ENCODE measurements around the gene TGFBR3.

The TGFBR3 gene

DNA sequence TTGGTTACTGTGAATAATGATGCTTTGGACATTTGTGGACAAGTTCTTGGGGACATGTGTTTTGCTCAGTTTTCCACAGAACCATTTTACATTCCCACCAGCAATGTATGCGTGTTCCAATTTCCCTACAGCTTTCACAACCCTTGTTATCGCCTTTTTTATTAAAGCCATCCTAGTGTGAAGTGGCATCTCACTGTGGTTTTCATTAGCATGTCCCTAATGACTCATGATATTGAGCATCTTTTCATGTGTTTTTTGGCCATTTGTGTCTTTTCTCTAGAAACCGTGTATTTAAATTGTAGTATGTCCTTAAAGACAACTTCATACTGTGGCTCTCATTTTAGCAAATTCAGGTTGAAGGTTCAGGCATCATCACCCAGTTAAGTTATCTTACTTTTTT, 132.1 kb downstream of the TGFBR3 start:
- no peak for DNase-seq

DNA sequence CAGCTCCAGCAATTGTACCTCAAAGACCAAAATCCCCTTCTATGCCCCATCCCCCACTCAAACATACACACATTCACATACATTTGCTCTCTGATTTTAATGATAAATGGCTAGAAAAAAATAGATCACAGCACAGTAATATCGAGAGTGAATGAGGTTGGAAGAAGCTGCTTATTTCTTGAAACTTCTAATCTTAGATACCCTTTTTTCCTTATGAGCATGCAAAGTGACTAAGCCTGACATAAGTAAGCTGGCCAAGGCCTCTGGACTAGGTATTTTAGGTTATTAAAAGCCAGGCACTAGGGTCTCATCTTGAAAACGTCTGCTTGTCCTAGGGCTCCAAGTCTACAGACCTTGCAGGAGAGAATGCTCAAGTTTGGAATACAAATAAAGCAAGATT, 133.6 kb downstream of the TGFBR3 start:
- DNase-seq: no peak

DNA sequence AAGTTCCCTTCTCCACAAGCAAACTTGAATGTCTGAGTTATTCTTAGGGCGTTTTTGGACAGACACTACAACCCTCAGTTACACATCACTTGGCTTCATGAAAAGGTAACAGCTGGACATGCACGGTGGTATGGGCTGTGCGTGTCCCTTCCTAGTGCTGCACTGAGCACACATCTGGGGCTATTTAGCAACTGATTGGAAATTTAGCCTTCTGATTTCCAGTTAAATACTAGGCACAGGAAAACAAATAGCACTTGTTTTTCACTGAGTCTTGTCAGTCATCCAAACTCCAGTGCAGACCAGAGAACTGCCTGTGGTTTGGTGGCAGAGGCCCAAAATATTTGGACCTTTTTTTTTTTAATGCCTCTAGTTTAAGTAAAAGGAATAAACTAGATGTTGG, 134.7 kb downstream of the TGFBR3 start:
- no peak for DNase-seq

DNA sequence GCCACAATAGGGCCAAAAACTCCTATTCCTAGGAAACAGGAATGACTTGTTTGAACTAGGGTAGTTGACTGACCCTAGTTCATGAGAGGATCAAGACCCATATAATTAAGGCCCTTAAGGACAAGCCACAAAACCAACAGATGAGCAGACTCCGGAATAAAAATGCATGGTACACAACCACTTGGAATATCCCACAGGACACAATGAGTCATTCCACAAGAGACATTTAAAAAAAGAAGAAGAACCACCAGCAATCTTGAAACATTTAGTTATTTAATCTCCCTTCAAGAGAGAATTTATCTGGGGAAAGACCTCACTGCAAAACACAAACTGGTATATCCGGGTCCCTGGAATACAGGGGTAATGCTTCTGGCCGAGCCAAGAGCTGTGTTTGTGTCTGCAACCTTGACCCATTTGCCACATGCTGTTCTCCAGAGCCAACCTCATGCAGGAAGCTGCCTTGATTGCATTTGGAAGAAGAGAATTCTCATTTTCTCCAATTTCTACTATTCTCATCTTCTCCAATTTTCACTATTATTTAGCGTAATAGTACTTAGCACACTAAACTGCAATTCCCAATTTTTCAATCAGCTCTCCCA, 135.5 kb downstream of the TGFBR3 start:
- DNase-seq: no peak

DNA sequence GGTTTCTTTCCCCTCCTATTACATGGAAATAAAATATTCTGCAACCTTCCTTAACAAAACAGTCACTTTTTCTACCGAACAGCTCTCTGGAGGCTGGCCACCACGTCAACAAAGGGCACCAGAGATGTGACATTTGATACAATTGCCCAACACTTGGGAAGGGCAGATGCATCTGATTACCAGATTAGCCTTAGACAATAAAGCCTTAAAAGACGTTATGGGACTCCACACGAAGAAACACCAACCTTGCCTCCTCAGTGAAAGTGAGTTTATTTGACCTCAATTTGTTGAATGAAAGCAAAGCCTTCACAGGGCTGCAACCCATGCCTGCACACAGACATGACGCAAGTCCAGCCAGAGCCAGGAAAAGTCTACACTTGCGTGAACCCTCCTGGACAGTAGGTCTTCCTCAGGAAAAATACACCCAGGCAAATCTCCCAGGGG, 136.1 kb downstream of the TGFBR3 start:
- DNase-seq: no peak

DNA sequence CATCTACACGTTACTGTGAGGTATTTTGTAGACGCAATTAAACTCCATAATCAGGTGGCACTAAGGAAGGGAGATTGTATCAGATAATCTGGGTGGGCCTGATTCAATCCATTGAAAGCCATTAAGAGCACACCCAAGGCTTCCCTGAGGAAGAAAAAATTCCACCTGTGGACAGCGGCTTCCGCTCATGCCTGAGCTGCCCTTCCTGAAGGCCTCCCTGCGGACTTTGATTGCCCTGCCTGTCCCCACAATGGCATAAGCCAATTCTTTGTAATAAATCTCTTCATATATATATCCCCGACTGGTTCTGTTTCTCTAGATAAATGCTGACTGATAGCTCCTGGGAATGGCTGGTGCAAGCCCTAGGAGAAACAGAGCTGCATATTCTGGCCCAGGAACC, 138.3 kb downstream of the TGFBR3 start:
- no peak for DNase-seq

DNA sequence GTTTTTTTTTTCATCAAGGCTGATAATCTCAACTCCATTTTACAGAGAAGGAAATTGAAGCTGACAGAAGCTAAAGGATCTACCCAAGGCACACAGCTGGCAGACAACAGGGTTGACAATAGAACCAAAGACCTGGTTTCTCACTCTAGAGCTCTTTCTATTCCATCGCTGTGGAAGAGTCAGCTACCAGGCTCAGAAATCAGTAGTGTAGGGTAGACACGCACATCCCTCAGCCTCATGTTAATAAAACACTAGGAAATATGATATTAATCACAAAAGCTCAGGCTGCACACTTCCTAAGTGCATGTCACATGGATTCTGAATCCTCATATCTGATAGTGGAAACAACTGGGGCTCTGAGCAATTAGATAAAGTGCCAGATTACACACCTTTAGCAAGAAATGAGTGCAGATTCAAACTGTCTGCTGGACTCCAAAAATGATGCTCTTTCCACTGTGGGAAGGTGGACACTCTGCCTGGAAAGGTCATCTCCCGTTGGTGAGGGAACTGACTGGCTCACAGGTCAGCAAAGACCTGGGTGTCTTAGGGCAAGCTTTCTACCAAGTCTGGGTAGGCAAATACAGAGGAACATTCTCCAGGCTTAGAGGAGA, 139.1 kb downstream of the TGFBR3 start:
- no peak for DNase-seq

DNA sequence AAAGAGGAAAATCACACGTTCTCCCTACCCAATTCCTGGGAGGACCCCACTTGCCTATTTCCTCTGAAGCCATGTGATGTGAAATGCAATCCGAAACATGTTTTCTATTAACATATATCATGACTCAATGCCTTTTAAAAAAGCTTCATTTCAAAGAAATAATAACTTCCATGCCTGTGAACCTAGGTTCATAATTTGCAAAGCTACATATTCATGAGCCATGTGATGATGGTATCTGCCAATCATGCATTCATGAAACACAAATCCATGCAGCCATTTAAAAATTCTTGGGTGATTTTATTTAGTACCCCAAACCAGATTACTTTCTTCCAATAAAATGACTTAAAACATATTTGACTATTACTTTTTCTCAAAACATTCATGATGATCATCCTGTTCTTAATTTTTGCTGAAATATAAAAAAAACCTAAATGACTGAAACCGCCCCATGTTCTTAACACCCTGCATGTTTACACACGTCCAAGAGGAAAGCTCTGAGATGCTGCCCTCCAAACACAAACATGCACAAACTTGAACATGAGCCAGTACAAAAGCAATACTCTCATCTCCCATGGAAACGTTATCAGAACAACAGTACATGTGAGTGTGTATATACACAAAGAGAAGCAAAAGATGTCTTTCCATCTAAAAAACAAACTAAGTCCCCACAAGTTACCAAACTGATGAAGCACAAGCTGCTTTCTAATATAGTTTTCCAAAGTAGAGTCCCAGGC, 140.1 kb downstream of the TGFBR3 start:
- DNase-seq: no peak

DNA sequence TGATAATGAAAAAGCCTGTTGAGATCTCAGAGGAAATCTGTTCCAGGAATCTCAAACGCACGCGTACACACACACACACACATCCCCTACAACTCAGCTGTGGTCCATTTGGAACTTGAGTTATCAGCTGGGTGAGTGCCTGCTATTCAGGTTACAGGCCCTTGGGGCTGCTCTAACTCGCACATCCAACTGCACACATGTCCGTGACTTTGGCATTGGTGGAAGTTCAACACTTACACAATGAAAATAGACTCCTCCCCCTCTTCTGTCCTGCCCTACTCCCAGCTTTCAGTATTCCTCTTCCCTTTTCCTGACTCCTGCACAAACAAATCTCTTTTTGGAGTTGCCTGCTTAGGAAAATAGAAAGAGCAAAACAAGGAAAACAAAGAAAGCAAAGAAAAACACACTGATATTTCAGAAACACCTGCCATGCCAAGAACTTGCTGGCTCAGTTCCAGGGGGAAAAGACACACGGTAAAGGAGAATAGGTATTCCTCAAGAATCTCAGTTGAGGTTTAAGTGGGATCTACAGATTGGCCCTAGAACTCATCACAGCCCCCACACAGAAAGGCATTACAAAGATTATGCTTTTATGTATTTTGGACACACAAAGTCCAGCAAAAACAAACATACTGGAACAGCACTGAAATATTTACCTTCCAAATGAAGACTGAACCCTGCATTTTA, 140.9 kb downstream of the TGFBR3 start:
- no peak for DNase-seq

DNA sequence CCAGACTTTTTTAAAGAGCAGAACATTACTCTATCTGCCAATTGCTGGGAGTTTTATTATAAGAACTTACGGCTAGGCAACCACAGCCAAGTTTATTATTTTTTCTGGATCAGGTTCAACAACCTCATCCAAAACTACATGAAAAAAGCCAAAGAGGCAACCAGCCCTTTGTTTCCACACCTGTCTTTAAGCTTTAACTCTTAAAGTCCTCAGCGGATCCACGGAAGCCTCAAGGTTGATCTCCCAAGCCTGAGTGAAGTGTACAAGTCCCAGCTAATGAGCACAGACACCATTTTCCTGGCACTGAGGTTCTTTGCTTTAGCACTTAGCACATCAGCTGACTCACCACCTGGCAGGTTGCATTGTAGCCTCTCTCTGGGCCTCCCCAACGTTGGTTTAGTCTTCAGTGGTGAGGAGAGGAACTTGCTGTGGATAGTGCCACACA, 143.1 kb downstream of the TGFBR3 start:
- DNase-seq: no peak

DNA sequence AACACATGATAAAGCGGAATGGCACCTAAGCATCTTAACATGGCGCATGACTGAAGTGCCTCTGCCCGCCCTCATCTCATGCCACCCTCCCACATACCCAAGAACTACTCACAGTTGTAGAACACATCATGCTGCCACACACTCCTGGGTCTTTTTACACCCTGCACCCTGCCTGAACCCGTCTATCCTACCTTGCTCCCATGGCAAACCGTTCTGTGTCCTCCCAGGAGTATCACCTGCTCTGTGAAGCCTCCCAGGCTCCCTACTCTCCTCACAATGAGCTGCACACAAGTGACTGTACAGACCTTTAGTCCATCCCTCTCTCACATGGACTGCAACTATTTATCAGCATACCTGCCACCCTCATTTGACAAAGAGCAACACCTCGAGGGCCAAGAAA, 144.0 kb downstream of the TGFBR3 start:
- no peak for DNase-seq

DNA sequence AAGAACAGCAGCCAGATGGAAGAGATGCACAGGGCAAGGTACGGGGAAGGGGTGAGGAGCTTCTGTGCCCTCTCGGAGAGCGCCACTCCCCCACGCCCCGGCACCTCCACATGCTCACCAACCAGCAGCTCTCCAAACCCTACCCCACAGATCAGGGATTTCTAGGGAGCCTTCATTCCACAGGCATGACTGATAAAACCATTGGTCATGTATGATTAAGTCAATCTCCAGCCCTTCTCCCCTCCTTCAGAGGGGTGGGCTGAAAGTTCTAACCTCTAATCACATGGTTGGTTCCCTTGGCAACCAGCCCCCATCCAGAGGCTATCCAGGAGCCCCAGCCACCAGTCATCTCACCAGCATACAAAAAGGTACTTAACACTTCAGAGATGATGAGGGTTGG, 144.7 kb downstream of the TGFBR3 start:
- no peak for DNase-seq

DNA sequence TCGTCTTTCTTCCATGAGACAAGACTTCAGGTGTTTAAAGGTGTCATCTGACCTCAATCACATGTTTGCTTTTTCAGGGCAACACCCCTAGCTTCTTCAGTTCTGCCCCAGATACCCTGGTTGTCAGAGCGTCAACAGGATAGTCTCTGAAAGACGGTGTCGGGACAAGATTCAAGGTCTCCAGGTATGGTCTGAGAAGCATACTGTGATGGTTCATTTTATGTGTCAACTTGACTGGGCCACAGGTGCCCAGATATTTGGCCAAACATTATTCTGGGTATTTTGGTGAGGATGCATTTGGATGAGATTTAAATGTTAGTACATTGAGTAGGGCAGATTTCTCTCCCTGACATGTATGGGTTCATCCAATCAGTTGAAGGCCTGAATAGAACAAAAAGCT, 148.3 kb downstream of the TGFBR3 start:
- DNase-seq: no peak

DNA sequence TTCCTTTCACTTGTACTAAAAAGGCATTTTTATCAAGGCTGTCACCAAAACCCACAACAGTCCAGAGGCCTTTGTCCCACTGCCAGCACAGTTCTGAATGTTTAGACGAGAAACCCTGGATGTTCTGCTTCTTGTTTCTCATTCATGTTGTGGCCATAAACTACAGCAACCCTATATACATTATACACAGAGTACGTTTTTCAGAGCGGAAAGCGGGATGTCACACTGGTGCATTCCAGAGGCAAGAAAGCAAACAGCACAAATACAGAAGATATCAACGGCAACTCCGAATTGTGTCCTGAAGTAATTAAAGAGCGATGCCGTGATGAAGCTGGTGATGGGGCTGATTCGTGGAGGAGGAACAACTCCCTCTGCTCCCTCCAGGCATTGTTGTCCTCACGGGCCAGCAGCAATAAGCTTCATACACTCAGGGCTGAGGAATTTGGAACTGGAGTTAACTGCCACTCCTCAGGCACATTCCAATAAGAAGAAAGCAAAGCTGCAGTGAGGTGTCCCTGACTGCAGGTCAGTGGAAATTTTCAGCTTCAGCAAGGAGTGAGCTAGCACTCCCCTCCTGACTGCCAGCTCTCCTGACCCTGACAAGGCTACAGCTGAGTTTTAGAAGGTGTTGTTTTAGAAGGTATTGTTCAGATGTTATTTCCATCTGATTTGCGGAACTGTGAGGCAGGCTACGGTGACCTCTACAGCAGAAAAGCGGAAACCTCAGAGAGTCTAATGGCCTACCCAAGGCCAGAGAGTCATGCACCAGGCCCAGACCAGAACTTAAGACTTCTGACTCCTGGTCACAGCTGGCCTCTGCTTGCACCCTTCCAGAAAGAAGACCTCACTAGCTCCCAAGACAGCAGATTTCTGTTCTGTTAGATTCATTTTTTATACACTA, 149.0 kb downstream of the TGFBR3 start:
- no peak for DNase-seq

DNA sequence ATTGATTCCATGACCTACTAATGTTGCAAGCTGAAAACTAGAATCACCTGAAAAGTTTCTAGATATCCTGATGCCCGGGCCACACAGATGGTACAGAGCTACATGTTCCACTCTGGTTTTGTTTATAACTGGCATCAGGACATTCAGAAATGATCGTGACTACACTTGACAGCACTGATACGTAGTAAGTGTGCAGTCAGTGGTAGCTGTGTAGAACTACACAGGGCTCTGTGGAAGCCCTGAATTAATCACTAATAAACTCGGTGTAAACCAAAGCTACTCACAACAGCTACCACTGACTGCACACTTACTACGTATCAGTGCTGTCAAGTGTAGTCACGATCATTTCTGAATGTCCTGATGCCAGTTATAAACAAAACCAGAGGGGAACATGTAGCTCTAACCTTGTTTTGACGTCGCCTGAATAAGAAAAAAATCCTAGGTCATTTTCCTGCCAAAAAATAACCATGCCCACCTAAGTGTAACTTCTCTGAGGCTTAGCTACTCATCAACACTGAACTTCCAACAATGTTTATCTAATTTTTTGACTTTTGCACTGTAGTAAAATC, 149.7 kb downstream of the TGFBR3 start:
- DNase-seq: no peak

DNA sequence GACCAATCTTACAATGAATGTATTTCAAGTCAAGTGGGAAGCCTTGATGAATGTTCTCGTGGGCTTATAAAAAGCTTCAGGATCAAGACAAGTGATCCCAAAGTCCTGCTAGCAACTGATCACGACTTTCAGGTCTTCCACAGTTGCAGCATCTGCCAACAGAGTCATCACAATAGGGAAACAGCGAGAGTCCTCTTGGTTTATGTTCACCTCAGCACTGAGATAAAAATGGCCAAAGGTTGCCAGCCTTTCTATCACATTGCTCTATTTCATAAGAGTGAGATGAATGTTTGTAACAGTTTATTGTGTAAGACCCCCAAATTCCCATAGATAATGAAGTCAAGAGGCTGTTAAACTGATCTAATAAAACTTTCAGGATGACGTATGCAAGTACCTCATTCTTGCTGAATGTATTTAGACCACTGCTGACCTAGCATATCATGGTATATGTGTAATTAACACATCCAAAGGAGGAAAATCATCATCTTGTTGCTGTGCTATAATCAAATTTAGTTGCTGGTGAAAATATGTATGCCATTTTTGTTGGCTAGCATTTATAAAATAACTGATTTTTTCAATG, 150.6 kb downstream of the TGFBR3 start:
- no peak for DNase-seq

DNA sequence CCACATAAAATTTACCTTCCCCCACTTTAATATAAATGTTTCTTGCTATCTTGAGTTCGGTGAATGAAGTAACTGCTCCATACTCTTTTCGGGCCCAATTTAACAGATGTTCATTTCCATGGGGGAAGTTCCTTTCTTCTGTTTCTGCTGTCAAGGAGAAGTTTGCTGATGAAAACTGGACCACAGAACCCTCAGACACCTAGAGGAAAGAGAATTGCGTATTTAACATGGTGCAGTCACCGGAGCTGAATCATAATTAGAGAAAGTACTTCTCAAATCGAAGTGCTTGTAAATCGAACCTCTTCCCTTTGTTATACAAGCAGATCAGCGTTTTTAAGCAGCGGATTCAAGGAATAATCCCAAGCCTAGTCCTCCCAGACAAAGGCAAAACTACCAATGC, 151.2 kb downstream of the TGFBR3 start:
- no peak for DNase-seq

DNA sequence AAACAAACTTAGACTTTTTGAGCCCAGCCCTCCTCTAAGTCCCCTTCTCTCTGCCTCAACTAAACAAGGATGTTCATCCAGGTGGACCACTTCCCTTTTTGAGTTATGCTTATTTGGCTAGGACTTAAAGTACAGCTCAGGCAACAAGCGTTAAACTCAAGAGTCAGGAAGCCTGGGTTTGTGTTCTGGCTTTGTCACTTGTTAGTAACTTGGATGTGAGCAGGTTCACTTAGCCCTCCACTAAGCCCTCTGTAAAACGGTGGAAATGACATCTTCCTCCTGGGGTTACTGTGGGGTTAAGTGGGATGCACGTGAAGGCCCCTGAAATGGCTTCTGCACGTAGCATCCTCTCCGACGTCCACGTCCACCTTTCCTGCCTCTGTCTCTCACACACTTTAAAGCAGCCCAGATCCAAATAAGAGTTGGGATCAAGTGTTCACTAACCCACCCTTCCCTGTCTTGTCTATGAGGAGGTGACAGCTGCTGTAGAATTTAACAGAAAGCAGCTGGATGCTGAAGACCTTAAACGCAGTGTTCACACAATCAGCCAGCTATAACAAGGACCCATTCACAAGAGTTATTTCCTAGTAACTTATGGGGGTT, 152.7 kb downstream of the TGFBR3 start:
- DNase-seq: no peak

DNA sequence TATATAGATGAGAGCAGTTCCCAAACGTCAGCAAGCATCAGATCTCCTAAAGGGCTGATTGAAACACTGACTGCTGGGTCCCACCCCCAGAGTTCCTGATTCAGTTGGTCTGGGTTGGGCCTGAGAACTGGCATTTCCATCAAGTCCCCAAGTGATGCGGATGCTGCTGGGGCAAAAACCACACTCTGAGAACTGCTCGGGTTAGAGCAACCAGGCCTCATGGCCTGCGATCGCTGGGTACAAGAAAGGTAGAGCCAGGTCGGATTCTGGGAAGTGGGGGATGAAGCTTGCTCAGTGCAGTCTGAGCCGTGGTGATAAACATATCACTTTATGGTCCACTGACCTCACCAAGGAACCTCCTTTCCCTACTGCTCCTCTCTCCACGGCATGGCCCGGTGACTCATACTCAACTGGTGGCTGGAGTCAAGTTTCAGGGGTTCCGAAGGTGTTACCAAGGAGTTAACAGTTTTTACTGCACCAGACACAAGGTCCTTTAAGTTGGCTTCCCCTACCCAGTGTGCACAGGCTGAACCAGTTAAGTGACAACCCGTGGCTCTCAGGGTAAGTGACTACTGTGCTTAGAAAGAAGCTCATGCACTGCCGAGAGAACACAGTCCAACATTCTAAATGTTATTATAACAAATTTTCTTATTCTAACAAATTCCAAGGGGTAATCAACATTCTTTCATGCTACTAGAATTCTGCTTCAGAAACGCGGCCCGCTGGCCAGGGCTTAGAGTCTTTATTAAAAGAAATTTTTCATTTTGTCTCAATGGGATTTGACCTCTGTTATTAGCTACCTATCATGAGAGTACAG, 153.5 kb downstream of the TGFBR3 start:
- DNase-seq: no peak

DNA sequence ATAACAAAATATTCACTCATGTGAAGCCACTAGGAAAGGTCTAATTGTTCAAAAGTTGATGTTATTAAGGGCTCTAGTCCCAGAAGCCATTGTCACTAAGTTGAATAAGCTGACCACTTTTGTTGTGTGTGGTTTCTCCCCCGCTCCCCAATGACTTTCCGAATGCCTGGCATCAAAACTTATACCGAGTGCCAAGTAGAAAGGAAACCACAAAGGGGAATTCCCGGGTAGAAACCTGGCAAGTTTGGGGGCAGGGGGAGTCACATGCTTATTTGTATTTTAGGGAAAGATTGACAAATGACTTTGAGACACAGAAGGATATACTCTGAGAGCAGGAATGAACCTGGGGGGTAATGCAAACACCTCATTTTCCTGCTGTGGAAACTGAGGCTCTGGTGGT, 154.1 kb downstream of the TGFBR3 start:
- peak; percentile 46 to 64 (median 50) for DNase-seq
